Measurements from ENCODE around the gene LAMA5. TPM values are rescaled to one million over a fixed set of nuclear protein-coding genes. Genes with fewer than 3 reads are reported as not detected.

Gene LAMA5
- total and polyA plus RNA-seq, 2 donors (not counting 1 experiment from before 2014, with no cell fraction given) = 52.9 to 83.5 TPM

GRCh38 chr20:62393830-62394229 lies 26.7 kb upstream of the LAMA5 start:
- H3K36me3 ChIP-seq (replicated peaks in 1 of 2; ENCODE audit: control extremely low read depth in 1 of 2, control insufficient read depth in 1 of 2, extremely low read depth in 1 of 2, insufficient read depth in 2 of 2, low read length in 1 of 2) = peaks cover 0 to 29% of the 10 kb centered on the region in 2 experiments
- peaks cover 0 to 7% (median 0%) of the 10 kb centered on the region in 3 donors for H3K9me3 ChIP-seq (ENCODE audit: control extremely low read depth in 1 of 3, control insufficient read depth in 2 of 3, insufficient read depth in 1 of 3, low read length in 2 of 3)
- no peaks in the 10 kb centered on the region for H3K4me1 ChIP-seq (ENCODE audit: control insufficient read depth in 2 of 2, insufficient read depth in 2 of 2, low read length in 2 of 2)
- H3K4me3 ChIP-seq (ENCODE audit: control extremely low read depth in 1 of 5, extremely low read depth in 1 of 5, insufficient read depth in 1 of 5, low read depth in 2 of 5, low read length in 4 of 5) = no peak overlapping the region
- H3K79me2 ChIP-seq (ENCODE audit: control insufficient read depth, insufficient read depth, low read length) = peaks cover 11% of the 10 kb centered on the region
- peaks cover 27% of the 10 kb centered on the region for H4K20me1 ChIP-seq (ENCODE audit: control insufficient read depth, insufficient read depth, low read length, poor library complexity, severe bottlenecking)
- ATAC-seq (ENCODE audit: low read depth) = no peak
- Mint-ChIP-seq H3K27me3 (no peaks in the 10 kb centered on the region), H3K9me3 (ENCODE audit: insufficient read depth) (no peaks in the 10 kb centered on the region), H3K4me3 (no peak overlapping the region), H3K27ac (no peak overlapping the region), H3K4me1 (peaks cover 3% of the 10 kb centered on the region)
- no peak for DNase-seq
- H3K27me3 ChIP-seq (replicated peaks in 1 of 4; ENCODE audit: control extremely low read depth in 1 of 4, control insufficient read depth in 3 of 4, insufficient read depth in 4 of 4, low read length in 3 of 4) = no peaks in the 10 kb centered on the region
- no peak overlapping the region for H3K4me2 ChIP-seq (replicated peaks; ENCODE audit: low read depth, low read length, poor library complexity, severe bottlenecking)
- no peak overlapping the region for H2AFZ ChIP-seq (ENCODE audit: insufficient read depth, low read depth, low read length, poor library complexity, severe bottlenecking)
- no peak overlapping the region for H3K27ac ChIP-seq (ENCODE audit: low read length in 2 of 2)
- POLR2A ChIA-PET = no interaction called here
- 96% methylated on average over 24 of the region's 24 CpGs for WGBS (ENCODE audit: insufficient coverage)
- no peak for TF ChIP-seq CTCF (IDR thresholded peaks at IDR 0.05)
- H3K9ac ChIP-seq (ENCODE audit: low read length) = no peak overlapping the region
- CTCF ChIA-PET = interaction anchor here (1.5 kb wide), 1 partner anchor 11 kb away, joined by 7 read pairs; no protein-coding TSS in a partner anchor
- intact Hi-C loops (cut with micrococcal nuclease) = no loop called here

GRCh38 chr20:62393335-62393665 lies 26.2 kb upstream of the LAMA5 start:
- H3K27me3 Mint-ChIP-seq = no peaks in the 10 kb centered on the region
- Histone ChIP-seq H3K9ac (ENCODE audit: low read length) (no peak overlapping the region), H3K4me1 (ENCODE audit: control insufficient read depth in 2 of 2, insufficient read depth in 2 of 2, low read length in 2 of 2) (peaks cover 3 to 4% of the 10 kb centered on the region in 2 donors), H2AFZ (ENCODE audit: insufficient read depth, low read depth, low read length, poor library complexity, severe bottlenecking) (no peak overlapping the region), H3K4me3 (ENCODE audit: control extremely low read depth in 1 of 5, extremely low read depth in 1 of 5, insufficient read depth in 1 of 5, low read depth in 2 of 5, low read length in 4 of 5) (no peak overlapping the region), H3K79me2 (ENCODE audit: control insufficient read depth, insufficient read depth, low read length) (peaks cover 14% of the 10 kb centered on the region), H3K27me3 (replicated peaks in 1 of 4; ENCODE audit: control extremely low read depth in 1 of 4, control insufficient read depth in 3 of 4, insufficient read depth in 4 of 4, low read length in 3 of 4) (no peaks in the 10 kb centered on the region), H3K36me3 (replicated peaks in 1 of 2; ENCODE audit: control extremely low read depth in 1 of 2, control insufficient read depth in 1 of 2, extremely low read depth in 1 of 2, insufficient read depth in 2 of 2, low read length in 1 of 2) (peaks cover 2 to 34% of the 10 kb centered on the region in 2 experiments), H3K4me2 (replicated peaks; ENCODE audit: low read depth, low read length, poor library complexity, severe bottlenecking) (no peak overlapping the region), H4K20me1 (ENCODE audit: control insufficient read depth, insufficient read depth, low read length, poor library complexity, severe bottlenecking) (peaks cover 32% of the 10 kb centered on the region), H3K9me3 (ENCODE audit: control extremely low read depth in 1 of 3, control insufficient read depth in 2 of 3, insufficient read depth in 1 of 3, low read length in 2 of 3) (peaks cover 0 to 4% (median 0%) of the 10 kb centered on the region in 3 donors), H3K27ac (ENCODE audit: low read length in 2 of 2) (no peak overlapping the region)
- DNase-seq = no peak
- TF ChIP-seq EZH2 (IDR thresholded peaks at IDR 0.05; ENCODE audit: borderline replicate concordance, insufficient read depth, low read depth, low read length, poor library complexity, severe bottlenecking) (no peak), CTCF (IDR thresholded peaks at IDR 0.05) (no peak)
- H3K27ac Mint-ChIP-seq = no peak overlapping the region
- CTCF ChIA-PET = interaction anchor here (1.5 kb wide), 1 partner anchor 11 kb away, joined by 7 read pairs; no protein-coding TSS in a partner anchor
- intact Hi-C loops (cut with micrococcal nuclease) = no loop called here
- no peak for ATAC-seq (ENCODE audit: low read depth)
- H3K9me3 Mint-ChIP-seq (ENCODE audit: insufficient read depth) = no peaks in the 10 kb centered on the region
- POLR2A ChIA-PET = interaction anchor here (1.1 kb wide), 1 partner anchor 400 kb away, joined by 4 read pairs; no protein-coding TSS in a partner anchor
- 86% methylated on average over 11 of the region's 12 CpGs for WGBS (ENCODE audit: insufficient coverage)
- H3K4me3 Mint-ChIP-seq = no peak overlapping the region
- H3K4me1 Mint-ChIP-seq = peaks cover 8% of the 10 kb centered on the region

Measured in B cell (primary cell).